ENCODE data around the gene UTS2. TPM values are rescaled to one million over a fixed set of nuclear protein-coding genes. Genes with fewer than 3 reads are reported as not detected.

Gene UTS2
- total RNA-seq, 1 donor from 2014 or later: not detected

DNA sequence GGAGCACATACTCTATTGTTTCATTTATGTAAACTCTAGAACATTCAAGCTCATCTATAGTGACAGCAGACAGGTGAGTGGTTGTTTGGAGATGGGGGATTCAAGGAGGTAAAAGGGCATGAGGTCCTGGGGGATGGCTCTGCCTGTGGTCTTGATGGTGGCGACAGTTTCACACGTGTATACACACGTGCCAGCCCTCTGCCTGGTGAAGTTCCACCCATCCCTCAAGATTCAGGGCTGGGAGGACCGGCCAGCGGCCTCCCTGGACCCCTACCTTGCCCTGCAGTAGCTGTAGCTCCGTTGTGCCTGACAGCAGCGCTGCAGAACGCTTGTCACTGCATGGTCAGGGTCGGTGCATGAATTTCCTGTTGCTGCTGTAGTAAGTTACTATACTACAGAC is 38.9 kb upstream of the UTS2 start:
- DNase-seq (ENCODE audit: extremely low spot score, unreplicated experiment): no peak
- H3K4me1 Mint-ChIP-seq (ENCODE audit: unreplicated experiment): no peaks in the 10 kb centered on the region
- TF ChIP-seq, protein P1, sequence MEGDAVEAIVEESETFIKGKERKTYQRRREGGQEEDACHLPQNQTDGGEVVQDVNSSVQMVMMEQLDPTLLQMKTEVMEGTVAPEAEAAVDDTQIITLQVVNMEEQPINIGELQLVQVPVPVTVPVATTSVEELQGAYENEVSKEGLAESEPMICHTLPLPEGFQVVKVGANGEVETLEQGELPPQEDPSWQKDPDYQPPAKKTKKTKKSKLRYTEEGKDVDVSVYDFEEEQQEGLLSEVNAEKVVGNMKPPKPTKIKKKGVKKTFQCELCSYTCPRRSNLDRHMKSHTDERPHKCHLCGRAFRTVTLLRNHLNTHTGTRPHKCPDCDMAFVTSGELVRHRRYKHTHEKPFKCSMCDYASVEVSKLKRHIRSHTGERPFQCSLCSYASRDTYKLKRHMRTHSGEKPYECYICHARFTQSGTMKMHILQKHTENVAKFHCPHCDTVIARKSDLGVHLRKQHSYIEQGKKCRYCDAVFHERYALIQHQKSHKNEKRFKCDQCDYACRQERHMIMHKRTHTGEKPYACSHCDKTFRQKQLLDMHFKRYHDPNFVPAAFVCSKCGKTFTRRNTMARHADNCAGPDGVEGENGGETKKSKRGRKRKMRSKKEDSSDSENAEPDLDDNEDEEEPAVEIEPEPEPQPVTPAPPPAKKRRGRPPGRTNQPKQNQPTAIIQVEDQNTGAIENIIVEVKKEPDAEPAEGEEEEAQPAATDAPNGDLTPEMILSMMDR (conservative IDR thresholded peaks at IDR 0.05): no peak
- no peak overlapping the region for H3K4me3 Mint-ChIP-seq
- H3K27ac Mint-ChIP-seq: no peak overlapping the region
- H3K9me3 Mint-ChIP-seq: no peaks in the 10 kb centered on the region
- H3K36me3 Mint-ChIP-seq: no peaks in the 10 kb centered on the region
- peaks cover 17% of the 10 kb centered on the region for H3K27me3 Mint-ChIP-seq

GRCh38 chr1:7890853-7891252 is 38.0 kb upstream of the UTS2 start:
- Mint-ChIP-seq H3K36me3 (no peaks in the 10 kb centered on the region), H3K27me3 (peaks cover 17% of the 10 kb centered on the region), H3K27ac (no peak overlapping the region), H3K4me1 (ENCODE audit: unreplicated experiment) (no peaks in the 10 kb centered on the region), H3K4me3 (no peak overlapping the region), H3K9me3 (no peaks in the 10 kb centered on the region)
- TF ChIP-seq, protein P1 (conservative IDR thresholded peaks at IDR 0.05): no peak
- no peak for DNase-seq (ENCODE audit: extremely low spot score, unreplicated experiment)

- H3K27me3 Mint-ChIP-seq: peaks cover 25% of the 10 kb centered on the region
- no peaks in the 10 kb centered on the region for H3K9me3 Mint-ChIP-seq
- H3K4me1 Mint-ChIP-seq (ENCODE audit: unreplicated experiment): no peaks in the 10 kb centered on the region
- no peak overlapping the region for H3K4me3 Mint-ChIP-seq
- TF ChIP-seq, protein P1 (conservative IDR thresholded peaks at IDR 0.05): no peak
- no peak overlapping the region for H3K27ac Mint-ChIP-seq
- no peak for DNase-seq (ENCODE audit: extremely low spot score, unreplicated experiment)
- H3K36me3 Mint-ChIP-seq: no peaks in the 10 kb centered on the region
Observed at GRCh38 chr1:7888248-7889081, 35.6 kb upstream of the UTS2 start.

DNA sequence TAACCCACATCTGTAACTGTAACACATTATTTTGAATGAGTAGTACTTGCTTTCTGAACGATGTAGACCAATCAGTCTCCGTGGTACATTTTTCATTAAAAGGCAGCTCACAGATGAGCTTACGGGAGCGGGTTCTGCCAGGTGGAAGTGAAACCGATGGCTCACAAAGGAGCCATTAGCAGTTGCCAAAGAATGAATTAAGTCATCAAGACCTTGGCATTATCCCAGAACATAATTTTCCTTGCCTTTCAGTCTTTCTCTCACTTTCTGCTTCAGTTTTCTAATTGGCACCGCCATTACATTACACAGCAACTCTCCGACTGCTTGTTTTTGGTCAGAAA is 33.5 kb upstream of the UTS2 start:
- TF ChIP-seq, protein P1 (conservative IDR thresholded peaks at IDR 0.05): no peak
- no peaks in the 10 kb centered on the region for H3K9me3 Mint-ChIP-seq
- no peak overlapping the region for H3K27ac Mint-ChIP-seq
- no peaks in the 10 kb centered on the region for H3K4me1 Mint-ChIP-seq (ENCODE audit: unreplicated experiment)
- no peak overlapping the region for H3K4me3 Mint-ChIP-seq
- H3K27me3 Mint-ChIP-seq: peaks cover 25% of the 10 kb centered on the region
- DNase-seq (ENCODE audit: extremely low spot score, unreplicated experiment): no peak
- H3K36me3 Mint-ChIP-seq: no peaks in the 10 kb centered on the region

- Mint-ChIP-seq H3K27ac (no peak overlapping the region), H3K36me3 (no peaks in the 10 kb centered on the region), H3K27me3 (peaks cover 25% of the 10 kb centered on the region), H3K4me3 (no peak overlapping the region), H3K4me1 (ENCODE audit: unreplicated experiment) (no peaks in the 10 kb centered on the region), H3K9me3 (no peaks in the 10 kb centered on the region)
- no peak for DNase-seq (ENCODE audit: extremely low spot score, unreplicated experiment)
- TF ChIP-seq, protein P1 (conservative IDR thresholded peaks at IDR 0.05): no peak
Observed at GRCh38 chr1:7885513-7886404, 32.9 kb upstream of the UTS2 start.

All from type B pancreatic cell (in vitro differentiated cells).